ENCODE data around the gene TGDS. TPM values are rescaled to one million over a fixed set of nuclear protein-coding genes. Genes with fewer than 3 reads are reported as not detected.

TGDS gene
- total and polyA plus RNA-seq, 7 donors: 5.5 to 13.2 (median 10.9) TPM

DNA sequence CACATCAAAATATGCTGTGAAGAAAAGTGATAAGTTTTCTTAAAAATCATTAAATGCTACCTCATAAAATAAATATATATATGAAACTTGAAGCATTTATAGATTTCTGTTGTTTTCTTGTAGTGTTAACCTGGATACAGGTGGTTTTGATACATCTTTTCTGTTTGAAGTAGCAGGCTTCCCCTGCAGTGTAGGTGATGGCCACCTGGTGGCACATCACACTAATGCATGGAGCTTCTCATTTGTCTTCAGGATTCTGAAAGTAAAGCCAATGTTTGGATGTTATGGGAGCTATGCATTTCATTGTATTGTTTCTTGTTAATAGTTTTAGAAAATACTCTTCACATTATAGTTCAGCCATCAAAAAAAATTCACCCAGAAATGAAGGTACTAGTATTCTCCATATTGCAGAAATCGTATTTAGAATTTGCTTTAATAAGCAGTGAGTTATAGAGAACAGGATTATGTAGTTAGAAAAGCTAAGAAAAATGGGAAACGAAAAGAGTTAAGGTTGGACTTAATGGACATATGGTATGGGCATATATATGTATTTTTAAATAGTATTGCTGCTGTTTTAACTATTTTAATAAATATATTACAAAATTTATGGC lies 24.4 kb upstream of the TGDS start:
- H3K27ac ChIP-seq: no peak overlapping the region
- TF ChIP-seq, protein P1, sequence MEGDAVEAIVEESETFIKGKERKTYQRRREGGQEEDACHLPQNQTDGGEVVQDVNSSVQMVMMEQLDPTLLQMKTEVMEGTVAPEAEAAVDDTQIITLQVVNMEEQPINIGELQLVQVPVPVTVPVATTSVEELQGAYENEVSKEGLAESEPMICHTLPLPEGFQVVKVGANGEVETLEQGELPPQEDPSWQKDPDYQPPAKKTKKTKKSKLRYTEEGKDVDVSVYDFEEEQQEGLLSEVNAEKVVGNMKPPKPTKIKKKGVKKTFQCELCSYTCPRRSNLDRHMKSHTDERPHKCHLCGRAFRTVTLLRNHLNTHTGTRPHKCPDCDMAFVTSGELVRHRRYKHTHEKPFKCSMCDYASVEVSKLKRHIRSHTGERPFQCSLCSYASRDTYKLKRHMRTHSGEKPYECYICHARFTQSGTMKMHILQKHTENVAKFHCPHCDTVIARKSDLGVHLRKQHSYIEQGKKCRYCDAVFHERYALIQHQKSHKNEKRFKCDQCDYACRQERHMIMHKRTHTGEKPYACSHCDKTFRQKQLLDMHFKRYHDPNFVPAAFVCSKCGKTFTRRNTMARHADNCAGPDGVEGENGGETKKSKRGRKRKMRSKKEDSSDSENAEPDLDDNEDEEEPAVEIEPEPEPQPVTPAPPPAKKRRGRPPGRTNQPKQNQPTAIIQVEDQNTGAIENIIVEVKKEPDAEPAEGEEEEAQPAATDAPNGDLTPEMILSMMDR (IDR thresholded peaks at IDR 0.05): peak in 3 of 4 experiments; percentile 30 to 47 (median 41)
- no peak for TF ChIP-seq POLR2A (IDR thresholded peaks at IDR 0.05)
- peaks cover 0 to 39% (median 11%) of the 10 kb centered on the region in 4 donors for H3K36me3 ChIP-seq
- intact Hi-C loops (cut with DNase I): no loop called here
- WGBS, 2 donors: 90 to 94% methylated on average over 2 of the region's 2 CpGs
- no peaks in the 10 kb centered on the region for H3K9me3 ChIP-seq
- DNase-seq: no peak
- H3K4me1 ChIP-seq: no peaks in the 10 kb centered on the region
- no peak overlapping the region for H3K4me3 ChIP-seq
- no peaks in the 10 kb centered on the region for H3K27me3 ChIP-seq

DNA sequence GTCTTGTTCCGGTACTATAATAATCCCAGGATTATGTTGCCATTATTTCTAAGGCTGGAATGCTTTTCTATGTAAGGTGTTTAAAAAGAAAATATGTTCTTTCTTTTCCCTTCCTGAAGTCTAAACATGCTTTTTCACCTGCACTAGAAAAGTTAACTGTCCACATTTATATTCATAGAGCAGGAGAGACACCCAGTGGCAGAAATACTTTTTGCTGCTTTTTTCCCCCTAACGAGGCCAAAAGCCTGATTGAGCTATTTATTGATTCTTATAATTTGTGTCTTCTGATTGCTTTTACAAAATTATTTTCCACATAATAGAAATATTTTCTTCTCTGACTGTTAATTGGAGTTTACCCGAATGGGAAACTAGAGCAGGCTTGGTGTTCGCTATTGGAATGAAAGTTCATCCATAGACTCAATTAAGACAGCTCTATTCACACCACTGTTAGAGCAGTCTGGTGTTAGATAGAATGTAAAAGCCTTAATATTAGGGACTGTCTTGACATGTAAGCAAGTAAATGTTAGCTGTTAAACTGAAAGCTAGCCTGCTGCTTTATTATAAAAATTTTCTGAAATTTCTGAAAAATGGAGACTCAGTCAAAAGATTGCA lies 21.5 kb upstream of the TGDS start:
- DNase-seq: no peak
- intact Hi-C loops (cut with DNase I): loop anchor here (2.0 kb wide), 1 partner anchor 183 kb away; no protein-coding TSS in a partner anchor
- TF ChIP-seq EP300 (IDR thresholded peaks at IDR 0.05) (no peak), POLR2A (IDR thresholded peaks at IDR 0.05) (no peak), POLR2AphosphoS5 (IDR thresholded peaks at IDR 0.05) (no peak)
- TF ChIP-seq, protein P1 (IDR thresholded peaks at IDR 0.05): peak; percentile 26 to 70 (median 50)
- H3K36me3 ChIP-seq: peaks cover 0 to 23% (median 4%) of the 10 kb centered on the region in 4 donors
- no peak overlapping the region for H3K27ac ChIP-seq
- H3K4me3 ChIP-seq: no peak overlapping the region
- 69 to 70% methylated on average over 4 of the region's 4 CpGs for WGBS, 2 donors
- H3K4me1 ChIP-seq: no peaks in the 10 kb centered on the region
- no peaks in the 10 kb centered on the region for H3K9me3 ChIP-seq
- H3K27me3 ChIP-seq: no peaks in the 10 kb centered on the region

DNA sequence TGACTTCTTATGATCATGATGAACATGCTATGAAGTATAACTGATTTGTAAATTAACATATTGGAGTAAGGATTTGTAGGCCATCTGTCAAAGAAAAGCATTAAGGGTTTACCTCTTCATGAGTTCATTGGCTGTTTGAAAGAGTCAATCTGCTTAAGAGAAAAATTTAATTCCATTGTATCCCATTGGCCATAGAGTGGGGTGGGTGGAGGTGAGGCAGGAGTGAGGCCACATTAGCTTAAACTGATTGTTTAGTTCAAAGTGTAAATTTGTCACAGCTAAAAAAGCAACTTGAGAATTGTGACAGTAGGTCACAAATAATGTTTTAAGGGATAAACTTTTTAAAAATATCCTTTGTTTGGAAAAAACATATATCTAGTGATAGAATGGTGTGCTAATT lies 17.1 kb upstream of the TGDS start:
- TF ChIP-seq EP300 (IDR thresholded peaks at IDR 0.05): no peak
- TF ChIP-seq, protein P1 (IDR thresholded peaks at IDR 0.05): no peak
- no peak for TF ChIP-seq POLR2A (IDR thresholded peaks at IDR 0.05)
- TF ChIP-seq POLR2AphosphoS5 (IDR thresholded peaks at IDR 0.05): no peak

DNA sequence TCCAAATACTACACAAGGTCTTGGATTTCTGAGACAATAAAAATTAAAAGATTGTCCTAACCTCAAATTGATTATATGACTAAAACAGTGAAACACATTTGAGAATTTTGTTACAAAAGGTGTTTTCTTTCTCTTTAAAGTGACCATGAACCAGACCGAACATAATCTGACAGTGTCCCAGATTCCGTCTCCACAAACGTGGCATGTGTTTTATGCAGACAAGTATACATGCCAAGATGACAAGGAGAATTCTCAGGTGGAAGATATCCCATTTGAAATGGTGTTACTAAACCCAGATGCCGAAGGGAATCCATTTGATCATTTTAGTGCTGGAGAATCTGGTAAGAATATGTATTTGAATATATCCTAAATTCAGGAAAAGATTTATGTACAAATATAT lies 16.1 kb upstream of the TGDS start:
- no peaks in the 10 kb centered on the region for H3K9me3 ChIP-seq
- 91 to 94% methylated on average over 4 of the region's 4 CpGs for WGBS, 2 donors
- no peaks in the 10 kb centered on the region for H3K4me1 ChIP-seq
- H3K4me3 ChIP-seq: no peak overlapping the region
- H3K36me3 ChIP-seq: peaks cover 0 to 36% (median 3%) of the 10 kb centered on the region in 4 donors
- H3K27me3 ChIP-seq: no peaks in the 10 kb centered on the region
- H3K27ac ChIP-seq: no peak overlapping the region
- DNase-seq: no peak
- TF ChIP-seq POLR2AphosphoS5 (IDR thresholded peaks at IDR 0.05) (no peak), EP300 (IDR thresholded peaks at IDR 0.05) (no peak), POLR2A (IDR thresholded peaks at IDR 0.05) (no peak)
- TF ChIP-seq, protein P1 (IDR thresholded peaks at IDR 0.05): no peak
- intact Hi-C loops (cut with DNase I): no loop called here

More for the DNA sequence above, 17.1 kb upstream of the TGDS start:
- Histone ChIP-seq H3K4me1 (no peaks in the 10 kb centered on the region), H3K4me3 (no peak overlapping the region), H3K27me3 (no peaks in the 10 kb centered on the region), H3K9me3 (no peaks in the 10 kb centered on the region), H3K36me3 (peaks cover 0 to 29% (median 3%) of the 10 kb centered on the region in 4 donors), H3K27ac (no peak overlapping the region)
- DNase-seq: no peak
- intact Hi-C loops (cut with DNase I): no loop called here
